ENCODE measurements around the gene SELL.
A peak's percentile ranks its signal among the peaks of the same experiment; 100 is the strongest.
"Not testable (repeated sequence)": the region's sequence is repeated elsewhere in the genome, so short reads cannot be mapped to it uniquely, and the experiment has no call there.

The SELL gene

GRCh38 chr1:169731446-169731845 lies 20.0 kb upstream of the SELL start:
- H3K27ac ChIP-seq (ENCODE audit: low read depth in 2 of 2, low read length in 2 of 2) = no peak overlapping the region
- H3K9ac ChIP-seq (ENCODE audit: low read depth in 1 of 2, low read length in 2 of 2) = no peak overlapping the region
- no peaks in the 10 kb centered on the region for H3K9me3 ChIP-seq (ENCODE audit: control insufficient read depth in 2 of 2, low read length in 2 of 2)
- H3K27me3 ChIP-seq (ENCODE audit: control insufficient read depth in 2 of 2, insufficient read depth in 2 of 2, low read length in 2 of 2) = no peaks in the 10 kb centered on the region
- no peaks in the 10 kb centered on the region for H3K36me3 ChIP-seq (ENCODE audit: control insufficient read depth in 2 of 2, insufficient read depth in 2 of 2, low read length in 2 of 2)
- H3K4me1 ChIP-seq (ENCODE audit: control insufficient read depth in 2 of 2, insufficient read depth in 2 of 2, low read length in 2 of 2) = peaks cover 0 to 10% of the 10 kb centered on the region in 2 donors
- H3K4me3 ChIP-seq (ENCODE audit: low read length in 2 of 2) = no peak overlapping the region

- Histone ChIP-seq H3K4me3 (ENCODE audit: low read length in 2 of 2) (no peak overlapping the region), H3K4me1 (ENCODE audit: control insufficient read depth in 2 of 2, insufficient read depth in 2 of 2, low read length in 2 of 2) (peaks cover 0 to 11% of the 10 kb centered on the region in 2 donors), H3K9ac (ENCODE audit: low read depth in 1 of 2, low read length in 2 of 2) (no peak overlapping the region)
Observed at GRCh38 chr1:169729991-169730390, 18.6 kb upstream of the SELL start.

GRCh38 chr1:169727307-169727706 lies 15.9 kb upstream of the SELL start:
- H3K27ac ChIP-seq (ENCODE audit: low read depth in 2 of 2, low read length in 2 of 2) = peak overlapping the region in 1 of 2 donors; percentile 29
- peaks cover 0 to 11% of the 10 kb centered on the region in 2 donors for H3K4me1 ChIP-seq (ENCODE audit: control insufficient read depth in 2 of 2, insufficient read depth in 2 of 2, low read length in 2 of 2)
- H3K9ac ChIP-seq (ENCODE audit: low read depth in 1 of 2, low read length in 2 of 2) = no peak overlapping the region

More at GRCh38 chr1:169729991-169730390, 18.6 kb upstream of the SELL start:
- H3K27ac ChIP-seq (ENCODE audit: low read depth in 2 of 2, low read length in 2 of 2) = no peak overlapping the region
- H3K36me3 ChIP-seq (ENCODE audit: control insufficient read depth in 2 of 2, insufficient read depth in 2 of 2, low read length in 2 of 2) = no peaks in the 10 kb centered on the region
- no peaks in the 10 kb centered on the region for H3K27me3 ChIP-seq (ENCODE audit: control insufficient read depth in 2 of 2, insufficient read depth in 2 of 2, low read length in 2 of 2)
- no peaks in the 10 kb centered on the region for H3K9me3 ChIP-seq (ENCODE audit: control insufficient read depth in 2 of 2, low read length in 2 of 2)

GRCh38 chr1:169726851-169727250 lies 15.4 kb upstream of the SELL start:
- Histone ChIP-seq H3K27me3 (ENCODE audit: control insufficient read depth in 2 of 2, insufficient read depth in 2 of 2, low read length in 2 of 2) (no peaks in the 10 kb centered on the region), H3K4me3 (ENCODE audit: low read length in 2 of 2) (no peak overlapping the region), H3K9ac (ENCODE audit: low read depth in 1 of 2, low read length in 2 of 2) (no peak overlapping the region), H3K27ac (ENCODE audit: low read depth in 2 of 2, low read length in 2 of 2) (peak overlapping the region; percentile 29 to 39), H3K9me3 (ENCODE audit: control insufficient read depth in 2 of 2, low read length in 2 of 2) (no peaks in the 10 kb centered on the region), H3K36me3 (ENCODE audit: control insufficient read depth in 2 of 2, insufficient read depth in 2 of 2, low read length in 2 of 2) (no peaks in the 10 kb centered on the region), H3K4me1 (ENCODE audit: control insufficient read depth in 2 of 2, insufficient read depth in 2 of 2, low read length in 2 of 2) (peaks cover 0 to 11% of the 10 kb centered on the region in 2 donors)

More at GRCh38 chr1:169727307-169727706, 15.9 kb upstream of the SELL start:
- Histone ChIP-seq H3K4me3 (ENCODE audit: low read length in 2 of 2) (no peak overlapping the region), H3K9me3 (ENCODE audit: control insufficient read depth in 2 of 2, low read length in 2 of 2) (no peaks in the 10 kb centered on the region), H3K27me3 (ENCODE audit: control insufficient read depth in 2 of 2, insufficient read depth in 2 of 2, low read length in 2 of 2) (no peaks in the 10 kb centered on the region), H3K36me3 (ENCODE audit: control insufficient read depth in 2 of 2, insufficient read depth in 2 of 2, low read length in 2 of 2) (no peaks in the 10 kb centered on the region)

- H3K4me3 ChIP-seq (ENCODE audit: low read length in 2 of 2) = no peak overlapping the region
- H3K27ac ChIP-seq (ENCODE audit: low read depth in 2 of 2, low read length in 2 of 2) = no peak overlapping the region
- no peak overlapping the region for H3K9ac ChIP-seq (ENCODE audit: low read depth in 1 of 2, low read length in 2 of 2)
- no peaks in the 10 kb centered on the region for H3K27me3 ChIP-seq (ENCODE audit: control insufficient read depth in 2 of 2, insufficient read depth in 2 of 2, low read length in 2 of 2)
- H3K9me3 ChIP-seq (ENCODE audit: control insufficient read depth in 2 of 2, low read length in 2 of 2) = no peaks in the 10 kb centered on the region
- no peaks in the 10 kb centered on the region for H3K36me3 ChIP-seq (ENCODE audit: control insufficient read depth in 2 of 2, insufficient read depth in 2 of 2, low read length in 2 of 2)
- peaks cover 0 to 11% of the 10 kb centered on the region in 2 donors for H3K4me1 ChIP-seq (ENCODE audit: control insufficient read depth in 2 of 2, insufficient read depth in 2 of 2, low read length in 2 of 2)
Observed at GRCh38 chr1:169725930-169726329, 14.5 kb upstream of the SELL start.

- Histone ChIP-seq H3K9me3 (ENCODE audit: control insufficient read depth in 2 of 2, low read length in 2 of 2) (no peaks in the 10 kb centered on the region), H3K36me3 (ENCODE audit: control insufficient read depth in 2 of 2, insufficient read depth in 2 of 2, low read length in 2 of 2) (no peaks in the 10 kb centered on the region), H3K4me3 (ENCODE audit: low read length in 2 of 2) (no peak overlapping the region), H3K27ac (ENCODE audit: low read depth in 2 of 2, low read length in 2 of 2) (no peak overlapping the region), H3K27me3 (ENCODE audit: control insufficient read depth in 2 of 2, insufficient read depth in 2 of 2, low read length in 2 of 2) (no peaks in the 10 kb centered on the region), H3K9ac (ENCODE audit: low read depth in 1 of 2, low read length in 2 of 2) (no peak overlapping the region), H3K4me1 (ENCODE audit: control insufficient read depth in 2 of 2, insufficient read depth in 2 of 2, low read length in 2 of 2) (peaks cover 0 to 11% of the 10 kb centered on the region in 2 donors)
Observed at GRCh38 chr1:169724168-169724567, 12.7 kb upstream of the SELL start.

GRCh38 chr1:169723763-169724162 lies 12.3 kb upstream of the SELL start:
- no peak overlapping the region for H3K4me3 ChIP-seq (ENCODE audit: low read length in 2 of 2)
- H3K9ac ChIP-seq (ENCODE audit: low read depth in 1 of 2, low read length in 2 of 2) = no peak overlapping the region

GRCh38 chr1:169722779-169723178 lies 11.4 kb upstream of the SELL start:
- Histone ChIP-seq H3K27me3 (ENCODE audit: control insufficient read depth in 2 of 2, insufficient read depth in 2 of 2, low read length in 2 of 2) (no peaks in the 10 kb centered on the region), H3K4me3 (ENCODE audit: low read length in 2 of 2) (no peak overlapping the region)

More at GRCh38 chr1:169723763-169724162, 12.3 kb upstream of the SELL start:
- Histone ChIP-seq H3K27ac (ENCODE audit: low read depth in 2 of 2, low read length in 2 of 2) (no peak overlapping the region), H3K36me3 (ENCODE audit: control insufficient read depth in 2 of 2, insufficient read depth in 2 of 2, low read length in 2 of 2) (no peaks in the 10 kb centered on the region), H3K9me3 (ENCODE audit: control insufficient read depth in 2 of 2, low read length in 2 of 2) (no peaks in the 10 kb centered on the region), H3K27me3 (ENCODE audit: control insufficient read depth in 2 of 2, insufficient read depth in 2 of 2, low read length in 2 of 2) (no peaks in the 10 kb centered on the region), H3K4me1 (ENCODE audit: control insufficient read depth in 2 of 2, insufficient read depth in 2 of 2, low read length in 2 of 2) (peaks cover 0 to 11% of the 10 kb centered on the region in 2 donors)

GRCh38 chr1:169715100-169715499 lies 3.7 kb upstream of the SELL start:
- H3K9ac ChIP-seq (ENCODE audit: low read depth in 1 of 2, low read length in 2 of 2); H3K27ac ChIP-seq (ENCODE audit: low read depth in 2 of 2, low read length in 2 of 2); H3K36me3 ChIP-seq (ENCODE audit: control insufficient read depth in 2 of 2, insufficient read depth in 2 of 2, low read length in 2 of 2); H3K4me3 ChIP-seq (ENCODE audit: low read length in 2 of 2); H3K27me3 ChIP-seq (ENCODE audit: control insufficient read depth in 2 of 2, insufficient read depth in 2 of 2, low read length in 2 of 2); H3K4me1 ChIP-seq (ENCODE audit: control insufficient read depth in 2 of 2, insufficient read depth in 2 of 2, low read length in 2 of 2); H3K9me3 ChIP-seq (ENCODE audit: control insufficient read depth in 2 of 2, low read length in 2 of 2): not testable (repeated sequence)

More at GRCh38 chr1:169722779-169723178, 11.4 kb upstream of the SELL start:
- H3K36me3 ChIP-seq (ENCODE audit: control insufficient read depth in 2 of 2, insufficient read depth in 2 of 2, low read length in 2 of 2) = no peaks in the 10 kb centered on the region
- peaks cover 0 to 11% of the 10 kb centered on the region in 2 donors for H3K4me1 ChIP-seq (ENCODE audit: control insufficient read depth in 2 of 2, insufficient read depth in 2 of 2, low read length in 2 of 2)
- no peaks in the 10 kb centered on the region for H3K9me3 ChIP-seq (ENCODE audit: control insufficient read depth in 2 of 2, low read length in 2 of 2)
- H3K9ac ChIP-seq (ENCODE audit: low read depth in 1 of 2, low read length in 2 of 2) = no peak overlapping the region
- no peak overlapping the region for H3K27ac ChIP-seq (ENCODE audit: low read depth in 2 of 2, low read length in 2 of 2)

- not testable (repeated sequence) for H3K36me3 ChIP-seq (ENCODE audit: control insufficient read depth in 2 of 2, insufficient read depth in 2 of 2, low read length in 2 of 2); H3K9me3 ChIP-seq (ENCODE audit: control insufficient read depth in 2 of 2, low read length in 2 of 2); H3K27ac ChIP-seq (ENCODE audit: low read depth in 2 of 2, low read length in 2 of 2); H3K9ac ChIP-seq (ENCODE audit: low read depth in 1 of 2, low read length in 2 of 2); H3K4me3 ChIP-seq (ENCODE audit: low read length in 2 of 2); H3K4me1 ChIP-seq (ENCODE audit: control insufficient read depth in 2 of 2, insufficient read depth in 2 of 2, low read length in 2 of 2); H3K27me3 ChIP-seq (ENCODE audit: control insufficient read depth in 2 of 2, insufficient read depth in 2 of 2, low read length in 2 of 2)
Observed at GRCh38 chr1:169713090-169713489, 1.7 kb upstream of the SELL start.

GRCh38 chr1:169712309-169712631 lies 850 bp upstream of the SELL start:
- Histone ChIP-seq H3K27ac (ENCODE audit: low read depth in 2 of 2, low read length in 2 of 2) (no peak overlapping the region), H3K4me3 (ENCODE audit: low read length in 2 of 2) (no peak overlapping the region), H3K9me3 (ENCODE audit: control insufficient read depth in 2 of 2, low read length in 2 of 2) (no peaks in the 10 kb centered on the region), H3K9ac (ENCODE audit: low read depth in 1 of 2, low read length in 2 of 2) (no peak overlapping the region), H3K27me3 (ENCODE audit: control insufficient read depth in 2 of 2, insufficient read depth in 2 of 2, low read length in 2 of 2) (no peaks in the 10 kb centered on the region), H3K36me3 (ENCODE audit: control insufficient read depth in 2 of 2, insufficient read depth in 2 of 2, low read length in 2 of 2) (no peaks in the 10 kb centered on the region), H3K4me1 (ENCODE audit: control insufficient read depth in 2 of 2, insufficient read depth in 2 of 2, low read length in 2 of 2) (peaks cover 0 to 4% of the 10 kb centered on the region in 2 donors)
